ENCODE measurements around the gene NOS1AP. TPM values are rescaled to one million over a fixed set of nuclear protein-coding genes. Genes with fewer than 3 reads are reported as not detected.

The NOS1AP gene
- total and polyA plus RNA-seq, 9 of the 15 experiments (the other 6 are each of a cell fraction or from before 2014, with no cell fraction given): 0.07 to 1.5 (median 0.22) TPM

- no peak overlapping the region for H3K4me2 ChIP-seq (ENCODE audit: insufficient read depth, low read length)
- no peak overlapping the region for H3K27ac ChIP-seq (ENCODE audit: extremely low read depth, low read depth, low read length)
- H3K4me1 ChIP-seq (replicated peaks in 1 of 2; ENCODE audit: control insufficient read depth in 2 of 2, insufficient read depth in 2 of 2, low read length in 2 of 2): no peaks in the 10 kb centered on the region
- in situ Hi-C loops (cut with MboI) (no loop called here), intact Hi-C loops (cut with micrococcal nuclease) (no loop called here)
- ATAC-seq (no peak), FAIRE-seq (no peak), DNase-seq (ENCODE audit: extremely low read depth in 1 of 4, low spot score in 3 of 4) (no peak)
- H3K27me3 ChIP-seq (ENCODE audit: control insufficient read depth in 2 of 2, insufficient read depth in 2 of 2, low read length in 2 of 2): peaks cover 5 to 10% of the 10 kb centered on the region in 2 experiments; a peak in 3 of 5 replicates
- CTCF ChIA-PET (ENCODE audit: low intra/inter-chr PET ratio): no interaction called here
- no peaks in the 10 kb centered on the region for H3K79me2 ChIP-seq (ENCODE audit: control insufficient read depth, insufficient read depth, low read length)
- no peaks in the 10 kb centered on the region for H3K9me1 ChIP-seq (ENCODE audit: control insufficient read depth, insufficient read depth, low read length)
- 26% methylated on average over 3 of the region's 3 CpGs for WGBS (ENCODE audit: insufficient coverage, low coverage, missing lambda C conversion rate)
- TF ChIP-seq ZHX1 (conservative IDR thresholded peaks at IDR 0.05; ENCODE audit: low read length) (no peak), ZNF778 (CRISPR knock-in tag; IDR thresholded peaks at IDR 0.05) (no peak), ELK3 (CRISPR knock-in tag; IDR thresholded peaks at IDR 0.05) (no peak), ZBTB33 (CRISPR knock-in tag; IDR thresholded peaks at IDR 0.05) (no peak), STAT6 (CRISPR knock-in tag; IDR thresholded peaks at IDR 0.05) (no peak), KLF16 (IDR thresholded peaks at IDR 0.05) (no peak), CEBPB (tag; IDR thresholded peaks at IDR 0.05) (0 out of 2 replicates have a peak, but pooled peaks have one; percentile 15), BACH1 (tag; IDR thresholded peaks at IDR 0.05) (no peak)
- H3K9ac ChIP-seq (ENCODE audit: insufficient read depth in 1 of 2, low read depth in 2 of 2, low read length in 2 of 2): no peak overlapping the region
- H4K20me1 ChIP-seq (replicated peaks; ENCODE audit: control insufficient read depth, insufficient read depth, low read length): no peaks in the 10 kb centered on the region
- POLR2A ChIA-PET: no interaction called here
- no peak overlapping the region for H2AFZ ChIP-seq (ENCODE audit: low read depth, low read length)
- no peaks in the 10 kb centered on the region for H3K36me3 ChIP-seq (ENCODE audit: control insufficient read depth, insufficient read depth, low read length)
- no TSS peak for BruUV-seq (replicated peaks)
- H3K4me3 ChIP-seq: no peak overlapping the region
- H3K9me3 ChIP-seq (replicated peaks; ENCODE audit: control insufficient read depth, insufficient read depth, low read depth, low read length): no peaks in the 10 kb centered on the region
These were observed 233.5 kb downstream of the NOS1AP start for GRCh38 chr1:162303004-162303344.
